Vagina (tissue), 2 donors: ENCODE measurements around the gene TM9SF3. TPM values are rescaled to one million over a fixed set of nuclear protein-coding genes. Genes with fewer than 3 reads are reported as not detected.

Source experiments
- DNase-seq, 2 donors: peaks; one replicate each; pipeline ENCODE4 v3.0.0-alpha.2; 2017; ENCODE audit errors: extremely low spot score in 2 of 2
- H3K27ac ChIP-seq: fragments of 200-600 bp; sonication (generic); one replicate; pipeline ENCODE4 v1.5.1; 2019
- H3K27me3 ChIP-seq: fragments of 200-600 bp; sonication (generic); one replicate; pipeline ENCODE4 v1.5.1; 2019
- H3K36me3 ChIP-seq, 2 donors: fragments of 200-600 bp; sonication (generic); one replicate each; pipeline ENCODE4 v1.5.1; 2017 to 2019
- H3K4me1 ChIP-seq: fragments of 200-600 bp; sonication (generic); one replicate; pipeline ENCODE4 v1.5.1; 2019
- H3K4me3 ChIP-seq, 2 donors: fragments of 200-600 bp; sonication (generic); 1 replicate in 1 of 2; 2 replicates in 1 of 2; pipeline ENCODE4 v1.5.1; 2016 to 2019
- H3K9me3 ChIP-seq: fragments of 200-600 bp; sonication (generic); one replicate; pipeline ENCODE4 v1.5.1; 2019
- POLR2A ChIP-seq, 2 donors: fragments of 450-650 bp; IDR thresholded peaks; one replicate each; pipeline ENCODE4 v1.6.1; 2017; ENCODE audit warnings: antibody characterized with exemption in 2 of 2, mild to moderate bottlenecking in 2 of 2, moderate library complexity in 2 of 2
- POLR2AphosphoS5 ChIP-seq, 2 donors: sonication (generic); formaldehyde crosslinking; IDR thresholded peaks; one replicate each; pipeline ENCODE4 v1.9.0; 2017; ENCODE audit warnings: antibody characterized with exemption in 2 of 2, mild to moderate bottlenecking in 2 of 2, low read depth in 1 of 2; ENCODE audit not compliant: insufficient read depth in 1 of 2
- intact Hi-C: fragments of 100-400 bp; cut with DNase I; formaldehyde crosslinking; loops from one replicate; pipeline ENCODE4 v1.15.1; 2023
- total RNA-seq: library from RNA; depleted of rRNA; stranded (reverse); fragments of >200 nt; gene quantifications from one replicate; pipeline ENCODE4 v1.2.3, GENCODE V29; 2016
- TF ChIP-seq, protein P1 (sequence below), 3 experiments: fragments of 450-650 bp in 2 of 3; fragments of 200-600 bp in 1 of 3; sonication (generic) in 1 of 3; IDR thresholded peaks; one replicate each; pipeline ENCODE4 v1.5.1; 2017 to 2019; ENCODE audit warnings: antibody characterized with exemption in 3 of 3, mild to moderate bottlenecking in 2 of 3, moderate library complexity in 2 of 3

The TM9SF3 gene
- total RNA-seq, 1 donor from 2014 or later: 58.4 TPM

DNA sequence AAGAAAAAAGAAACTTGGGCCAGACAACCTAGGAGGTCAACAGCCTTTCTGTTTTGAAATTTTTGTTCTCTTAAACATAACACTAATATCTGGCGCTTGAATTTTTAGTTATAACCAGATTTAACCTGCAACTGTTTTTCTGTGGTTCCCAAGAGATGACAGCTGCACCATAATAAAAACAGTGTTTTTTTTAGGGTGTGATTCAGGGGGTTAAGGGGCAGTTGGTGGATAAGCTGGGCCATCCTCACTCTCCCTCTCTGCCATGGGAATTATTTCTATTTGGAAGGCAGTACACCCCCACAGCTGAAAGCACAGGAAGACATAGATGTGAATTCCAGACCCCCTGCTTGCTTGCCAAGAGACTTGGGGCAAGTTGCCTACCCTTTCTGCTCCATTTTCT is 20.1 kb upstream of the TM9SF3 start:
- Histone ChIP-seq H3K36me3 (no peaks in the 10 kb centered on the region), H3K27ac (no peak overlapping the region), H3K9me3 (no peaks in the 10 kb centered on the region), H3K4me3 (no peak overlapping the region), H3K27me3 (no peaks in the 10 kb centered on the region), H3K4me1 (no peaks in the 10 kb centered on the region)
- intact Hi-C loops: no loop called here
- no peak for DNase-seq
- no peak for TF ChIP-seq POLR2A (IDR thresholded peaks at IDR 0.05)
- TF ChIP-seq POLR2AphosphoS5 (IDR thresholded peaks at IDR 0.05; ENCODE audit: insufficient read depth in 1 of 2, low read depth in 1 of 2): no peak
- TF ChIP-seq, protein P1, sequence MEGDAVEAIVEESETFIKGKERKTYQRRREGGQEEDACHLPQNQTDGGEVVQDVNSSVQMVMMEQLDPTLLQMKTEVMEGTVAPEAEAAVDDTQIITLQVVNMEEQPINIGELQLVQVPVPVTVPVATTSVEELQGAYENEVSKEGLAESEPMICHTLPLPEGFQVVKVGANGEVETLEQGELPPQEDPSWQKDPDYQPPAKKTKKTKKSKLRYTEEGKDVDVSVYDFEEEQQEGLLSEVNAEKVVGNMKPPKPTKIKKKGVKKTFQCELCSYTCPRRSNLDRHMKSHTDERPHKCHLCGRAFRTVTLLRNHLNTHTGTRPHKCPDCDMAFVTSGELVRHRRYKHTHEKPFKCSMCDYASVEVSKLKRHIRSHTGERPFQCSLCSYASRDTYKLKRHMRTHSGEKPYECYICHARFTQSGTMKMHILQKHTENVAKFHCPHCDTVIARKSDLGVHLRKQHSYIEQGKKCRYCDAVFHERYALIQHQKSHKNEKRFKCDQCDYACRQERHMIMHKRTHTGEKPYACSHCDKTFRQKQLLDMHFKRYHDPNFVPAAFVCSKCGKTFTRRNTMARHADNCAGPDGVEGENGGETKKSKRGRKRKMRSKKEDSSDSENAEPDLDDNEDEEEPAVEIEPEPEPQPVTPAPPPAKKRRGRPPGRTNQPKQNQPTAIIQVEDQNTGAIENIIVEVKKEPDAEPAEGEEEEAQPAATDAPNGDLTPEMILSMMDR (IDR thresholded peaks at IDR 0.05): no peak

DNA sequence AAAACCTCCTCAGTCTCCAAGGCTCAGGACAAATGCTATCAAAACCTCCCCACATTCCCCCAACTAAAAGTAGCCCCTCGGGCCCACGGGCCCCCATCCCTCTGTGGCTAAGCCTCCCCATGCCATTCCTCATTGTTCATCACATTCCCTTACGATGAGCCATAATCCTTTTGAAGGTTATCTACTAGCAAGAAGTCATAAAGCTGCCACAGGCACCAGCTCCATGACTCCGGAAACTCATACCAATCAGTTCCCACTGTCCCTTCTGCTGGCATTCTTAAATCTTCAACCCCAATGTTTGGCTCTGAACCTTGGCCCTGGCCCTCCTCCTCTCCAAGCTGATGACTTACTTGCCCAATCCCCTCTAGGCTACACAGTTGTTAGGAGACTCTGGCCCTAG is 19.4 kb upstream of the TM9SF3 start:
- intact Hi-C loops: no loop called here
- no peaks in the 10 kb centered on the region for H3K9me3 ChIP-seq
- H3K36me3 ChIP-seq: no peaks in the 10 kb centered on the region
- H3K4me1 ChIP-seq: no peaks in the 10 kb centered on the region
- no peak for DNase-seq
- no peak overlapping the region for H3K27ac ChIP-seq
- H3K27me3 ChIP-seq: no peaks in the 10 kb centered on the region
- no peak for TF ChIP-seq POLR2AphosphoS5 (IDR thresholded peaks at IDR 0.05; ENCODE audit: insufficient read depth in 1 of 2, low read depth in 1 of 2)
- TF ChIP-seq, protein P1 (IDR thresholded peaks at IDR 0.05): no peak
- no peak for TF ChIP-seq POLR2A (IDR thresholded peaks at IDR 0.05)
- H3K4me3 ChIP-seq: no peak overlapping the region

DNA sequence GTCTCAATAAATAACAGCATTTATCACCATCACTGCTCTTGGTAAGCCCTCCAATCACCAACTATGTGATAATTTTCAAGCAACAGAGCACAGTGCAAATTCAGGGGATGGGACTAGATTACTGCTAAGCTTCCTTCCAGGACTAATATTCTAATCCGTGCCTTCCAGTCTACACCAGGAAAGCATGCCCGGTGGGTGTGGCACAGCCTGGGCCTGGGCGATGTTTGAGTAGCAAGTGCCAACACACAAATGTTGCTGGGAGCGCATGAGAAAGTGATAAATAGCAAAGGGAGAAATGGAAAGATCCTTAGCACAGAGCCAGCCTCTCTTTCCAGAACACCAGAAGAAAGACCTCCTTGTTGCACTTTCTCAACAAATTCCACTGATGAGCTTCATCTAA is 13.5 kb upstream of the TM9SF3 start:
- Histone ChIP-seq H3K4me1 (no peaks in the 10 kb centered on the region), H3K27me3 (no peaks in the 10 kb centered on the region), H3K36me3 (no peaks in the 10 kb centered on the region), H3K4me3 (no peak overlapping the region), H3K27ac (no peak overlapping the region), H3K9me3 (no peaks in the 10 kb centered on the region)
- intact Hi-C loops: no loop called here
- TF ChIP-seq, protein P1 (IDR thresholded peaks at IDR 0.05): no peak
- TF ChIP-seq POLR2A (IDR thresholded peaks at IDR 0.05): no peak
- no peak for TF ChIP-seq POLR2AphosphoS5 (IDR thresholded peaks at IDR 0.05; ENCODE audit: insufficient read depth in 1 of 2, low read depth in 1 of 2)
- DNase-seq: no peak

DNA sequence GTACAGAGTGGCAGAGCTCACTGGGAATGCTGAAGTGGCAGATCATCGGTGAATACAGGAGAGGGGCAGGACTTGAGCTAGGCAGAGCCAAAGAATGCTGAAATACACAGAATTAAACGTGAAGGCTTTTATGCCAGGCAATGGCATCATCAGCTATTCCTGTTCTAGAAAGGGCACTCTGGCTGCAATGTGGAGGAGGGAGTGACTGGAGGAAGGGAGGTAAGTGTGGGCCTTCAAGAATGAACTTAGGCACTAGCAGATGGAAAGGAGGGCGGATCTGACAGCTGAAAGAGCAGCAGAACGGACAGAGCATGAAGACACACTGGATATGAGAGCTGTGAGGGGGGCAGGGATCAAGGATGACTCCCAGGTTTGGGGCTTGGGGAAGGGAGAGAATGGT is 12.0 kb upstream of the TM9SF3 start:
- H3K9me3 ChIP-seq: no peaks in the 10 kb centered on the region
- no peaks in the 10 kb centered on the region for H3K27me3 ChIP-seq
- TF ChIP-seq POLR2AphosphoS5 (IDR thresholded peaks at IDR 0.05; ENCODE audit: insufficient read depth in 1 of 2, low read depth in 1 of 2) (no peak), POLR2A (IDR thresholded peaks at IDR 0.05) (no peak)
- TF ChIP-seq, protein P1 (IDR thresholded peaks at IDR 0.05): no peak
- H3K4me1 ChIP-seq: no peaks in the 10 kb centered on the region
- H3K27ac ChIP-seq: no peak overlapping the region
- H3K36me3 ChIP-seq: no peaks in the 10 kb centered on the region
- H3K4me3 ChIP-seq: no peak overlapping the region
- DNase-seq: no peak
- intact Hi-C loops: no loop called here

DNA sequence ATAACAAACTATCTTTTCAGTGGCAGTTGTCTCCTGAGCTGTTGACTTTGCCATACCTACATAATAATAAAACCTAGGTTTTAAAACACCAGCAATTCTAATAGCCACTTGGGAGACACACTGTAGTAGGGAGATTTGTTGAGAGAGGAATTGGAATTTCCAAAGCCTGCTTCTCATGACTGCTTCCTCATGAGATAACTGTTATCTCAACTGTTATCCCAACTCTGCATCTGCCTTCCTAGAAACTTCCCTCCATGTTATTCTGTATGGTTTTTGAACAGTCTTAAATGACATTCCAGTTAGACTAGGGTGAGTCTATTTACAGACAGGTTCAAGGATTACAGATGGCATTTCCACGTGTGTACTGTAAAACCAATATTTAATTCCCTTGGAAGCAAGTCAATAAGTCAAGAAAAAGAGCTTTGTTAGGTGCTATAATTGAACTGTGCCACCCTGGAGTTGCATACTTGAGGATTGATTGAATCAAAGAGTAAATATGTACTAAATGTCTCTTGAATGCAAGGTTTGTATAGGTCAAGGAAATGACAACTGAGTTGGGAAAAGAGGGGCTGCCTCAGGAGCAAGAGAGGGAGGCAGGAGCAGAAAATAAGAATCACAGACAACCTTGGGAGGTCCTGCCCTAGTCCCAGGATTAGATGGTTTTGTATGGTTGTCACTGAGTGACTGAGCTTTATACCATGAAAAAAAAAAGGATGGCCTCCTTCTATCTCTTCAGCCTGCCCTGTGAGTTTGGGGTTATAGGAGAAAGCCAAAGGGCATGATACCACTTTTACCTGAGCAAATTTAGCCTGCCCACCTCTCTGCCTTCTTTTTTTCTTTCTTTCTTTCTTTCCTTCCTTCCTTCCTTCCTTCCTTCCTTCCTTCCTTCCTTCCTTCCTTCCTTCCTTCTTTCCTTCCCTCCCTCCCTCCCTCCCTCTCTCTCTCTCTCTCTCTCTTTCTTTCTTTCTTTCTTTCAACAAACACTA is 9.9 kb upstream of the TM9SF3 start:
- DNase-seq: no peak
- Histone ChIP-seq H3K27me3 (no peaks in the 10 kb centered on the region), H3K36me3 (no peaks in the 10 kb centered on the region), H3K4me1 (no peaks in the 10 kb centered on the region), H3K27ac (no peak overlapping the region), H3K9me3 (no peaks in the 10 kb centered on the region), H3K4me3 (no peak overlapping the region)
- TF ChIP-seq POLR2AphosphoS5 (IDR thresholded peaks at IDR 0.05; ENCODE audit: insufficient read depth in 1 of 2, low read depth in 1 of 2) (no peak), POLR2A (IDR thresholded peaks at IDR 0.05) (no peak)
- TF ChIP-seq, protein P1 (IDR thresholded peaks at IDR 0.05): no peak
- intact Hi-C loops: no loop called here
